ENCODE measurements around the gene C12orf56. TPM values are rescaled to one million over a fixed set of nuclear protein-coding genes. Genes with fewer than 3 reads are reported as not detected.

C12orf56 gene
- total and polyA plus RNA-seq, 2 donors (not counting 3 experiments of a cell fraction or from before 2014, with no cell fraction given) = 0.06 TPM; not detected in 1

DNA sequence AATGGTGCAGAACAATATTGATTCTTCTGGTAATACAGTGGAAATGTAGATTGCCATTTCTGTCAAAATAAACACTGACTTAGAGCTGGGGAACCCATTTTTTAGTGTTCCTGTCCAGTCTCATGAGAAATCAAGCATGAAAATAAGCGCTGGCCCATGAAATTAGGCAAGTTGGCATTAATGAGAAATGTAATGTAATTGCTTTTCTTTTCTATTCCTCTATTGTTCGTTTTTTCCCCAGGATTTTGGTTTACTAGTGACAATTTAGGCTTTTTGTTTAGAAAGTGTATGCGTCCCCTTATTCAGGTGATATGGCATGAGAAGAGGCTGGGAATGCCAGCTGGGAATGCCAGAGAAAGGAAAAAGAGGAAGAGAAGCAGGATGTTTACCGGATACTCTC is 104.0 kb downstream of the C12orf56 start:
- no peaks in the 10 kb centered on the region for H3K36me3 ChIP-seq (ENCODE audit: control insufficient read depth in 2 of 2, extremely low read depth in 1 of 2, insufficient read depth in 2 of 2, low read length in 2 of 2)
- POLR2A ChIA-PET = no interaction called here
- no peak overlapping the region for H3K4me3 ChIP-seq (replicated peaks in 1 of 3; ENCODE audit: insufficient read depth in 1 of 3, low read depth in 1 of 3, low read length in 3 of 3)
- H3K4me1 ChIP-seq (ENCODE audit: control insufficient read depth, extremely low read depth, insufficient read depth, low read length) = no peaks in the 10 kb centered on the region
- DNase-seq (ENCODE audit: low read depth, low spot score) (no peak), FAIRE-seq (no peak)
- CTCF ChIA-PET = no interaction called here
- no peaks in the 10 kb centered on the region for H4K20me1 ChIP-seq (replicated peaks; ENCODE audit: control insufficient read depth, extremely low read depth, insufficient read depth, low read length)
- no peak overlapping the region for H3K9ac ChIP-seq (replicated peaks; ENCODE audit: extremely low read depth, insufficient read depth, low read length)
- H3K9me1 ChIP-seq (replicated peaks; ENCODE audit: control insufficient read depth, extremely low read depth, insufficient read depth, low read length) = no peaks in the 10 kb centered on the region
- no peaks in the 10 kb centered on the region for H3K27me3 ChIP-seq (ENCODE audit: control insufficient read depth in 2 of 2, insufficient read depth in 2 of 2, low read length in 2 of 2)
- no peaks in the 10 kb centered on the region for H3K9me3 ChIP-seq (replicated peaks; ENCODE audit: control insufficient read depth, insufficient read depth, low read length)
- H3K79me2 ChIP-seq (ENCODE audit: control insufficient read depth, insufficient read depth, low read length) = no peaks in the 10 kb centered on the region
- H3K27ac ChIP-seq (ENCODE audit: insufficient read depth, low read depth, low read length) = no peak overlapping the region
- intact Hi-C loops (cut with micrococcal nuclease) = no loop called here
- dilution Hi-C loops (cut with MboI; ENCODE audit: extremely low pct_ligation_motif_present, low sequenced_read_pairs) = no loop called here
- BruUV-seq (replicated peaks) = no TSS peak
- H3K4me2 ChIP-seq (ENCODE audit: insufficient read depth, low read length) = no peak overlapping the region
- H2AFZ ChIP-seq (ENCODE audit: low read depth, low read length) = no peak overlapping the region
- TF ChIP-seq, protein P1, sequence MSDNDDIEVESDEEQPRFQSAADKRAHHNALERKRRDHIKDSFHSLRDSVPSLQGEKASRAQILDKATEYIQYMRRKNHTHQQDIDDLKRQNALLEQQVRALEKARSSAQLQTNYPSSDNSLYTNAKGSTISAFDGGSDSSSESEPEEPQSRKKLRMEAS (IDR thresholded peaks at IDR 0.05; ENCODE audit: insufficient read depth, insufficient read length) = no peak
- TF ChIP-seq GATA2 (IDR thresholded peaks at IDR 0.05; ENCODE audit: insufficient read depth, insufficient read length, low read depth, low read length) = no peak
- TF ChIP-seq EZH2 (IDR thresholded peaks at IDR 0.05; ENCODE audit: borderline replicate concordance, low read depth, low read length, severe bottlenecking) = no peak
- no peak for TF ChIP-seq POLR2A (IDR thresholded peaks at IDR 0.05; ENCODE audit: low read depth, low read length)
- TF ChIP-seq, protein P2, sequence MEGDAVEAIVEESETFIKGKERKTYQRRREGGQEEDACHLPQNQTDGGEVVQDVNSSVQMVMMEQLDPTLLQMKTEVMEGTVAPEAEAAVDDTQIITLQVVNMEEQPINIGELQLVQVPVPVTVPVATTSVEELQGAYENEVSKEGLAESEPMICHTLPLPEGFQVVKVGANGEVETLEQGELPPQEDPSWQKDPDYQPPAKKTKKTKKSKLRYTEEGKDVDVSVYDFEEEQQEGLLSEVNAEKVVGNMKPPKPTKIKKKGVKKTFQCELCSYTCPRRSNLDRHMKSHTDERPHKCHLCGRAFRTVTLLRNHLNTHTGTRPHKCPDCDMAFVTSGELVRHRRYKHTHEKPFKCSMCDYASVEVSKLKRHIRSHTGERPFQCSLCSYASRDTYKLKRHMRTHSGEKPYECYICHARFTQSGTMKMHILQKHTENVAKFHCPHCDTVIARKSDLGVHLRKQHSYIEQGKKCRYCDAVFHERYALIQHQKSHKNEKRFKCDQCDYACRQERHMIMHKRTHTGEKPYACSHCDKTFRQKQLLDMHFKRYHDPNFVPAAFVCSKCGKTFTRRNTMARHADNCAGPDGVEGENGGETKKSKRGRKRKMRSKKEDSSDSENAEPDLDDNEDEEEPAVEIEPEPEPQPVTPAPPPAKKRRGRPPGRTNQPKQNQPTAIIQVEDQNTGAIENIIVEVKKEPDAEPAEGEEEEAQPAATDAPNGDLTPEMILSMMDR (IDR thresholded peaks at IDR 0.05; ENCODE audit: extremely low read depth in 1 of 2, insufficient read depth in 1 of 2, low read depth in 1 of 2, low read length in 2 of 2) = no peak
- TF ChIP-seq MYC (IDR thresholded peaks at IDR 0.05; ENCODE audit: low read depth, low read length) = no peak
- TF ChIP-seq POLR2AphosphoS5 (IDR thresholded peaks at IDR 0.05; ENCODE audit: insufficient read depth, low read depth, low read length) = no peak
- no peak for TF ChIP-seq FOS (IDR thresholded peaks at IDR 0.05; ENCODE audit: borderline replicate concordance, insufficient read depth, low read length)
